ENCODE results near the gene PLEKHH2.

PLEKHH2 gene

GRCh38 chr2:43707255-43708015 is 70.4 kb downstream of the PLEKHH2 start:
- H3K4me3 ChIP-seq (ENCODE audit: low read depth, low read length): no peak overlapping the region
- no peak for TF ChIP-seq CTCF (IDR thresholded peaks at IDR 0.05; ENCODE audit: insufficient read depth, low read depth, low read length, missing control alignments)
- DNase-seq (ENCODE audit: low read depth): no peak

- H3K4me3 ChIP-seq (ENCODE audit: low read depth, low read length): no peak overlapping the region
- no peak for DNase-seq (ENCODE audit: low read depth)
- TF ChIP-seq CTCF (IDR thresholded peaks at IDR 0.05; ENCODE audit: insufficient read depth, low read depth, low read length, missing control alignments): no peak
Measured at GRCh38 chr2:43708178-43708577, 71.1 kb downstream of the PLEKHH2 start.

- TF ChIP-seq CTCF (IDR thresholded peaks at IDR 0.05; ENCODE audit: insufficient read depth, low read depth, low read length, missing control alignments): no peak
- no peak for DNase-seq (ENCODE audit: low read depth)
- no peak overlapping the region for H3K4me3 ChIP-seq (ENCODE audit: low read depth, low read length)
Measured at GRCh38 chr2:43708891-43709290, 71.8 kb downstream of the PLEKHH2 start.

GRCh38 chr2:43710866-43711265 is 73.8 kb downstream of the PLEKHH2 start:
- TF ChIP-seq CTCF (IDR thresholded peaks at IDR 0.05; ENCODE audit: insufficient read depth, low read depth, low read length, missing control alignments): no peak
- no peak for DNase-seq (ENCODE audit: low read depth)

GRCh38 chr2:43714164-43714563 is 77.1 kb downstream of the PLEKHH2 start:
- TF ChIP-seq CTCF (IDR thresholded peaks at IDR 0.05; ENCODE audit: insufficient read depth, low read depth, low read length, missing control alignments): no peak
- no peak for DNase-seq (ENCODE audit: low read depth)
- no peak overlapping the region for H3K4me3 ChIP-seq (ENCODE audit: low read depth, low read length)

More at GRCh38 chr2:43710866-43711265, 73.8 kb downstream of the PLEKHH2 start:
- no peak overlapping the region for H3K4me3 ChIP-seq (ENCODE audit: low read depth, low read length)

- no peak for TF ChIP-seq CTCF (IDR thresholded peaks at IDR 0.05; ENCODE audit: insufficient read depth, low read depth, low read length, missing control alignments)
Measured at GRCh38 chr2:43715300-43716098, 78.4 kb downstream of the PLEKHH2 start.

More at GRCh38 chr2:43715300-43716098, 78.4 kb downstream of the PLEKHH2 start:
- H3K4me3 ChIP-seq (ENCODE audit: low read depth, low read length): no peak overlapping the region
- no peak for DNase-seq (ENCODE audit: low read depth)
